K562 (cell line): ENCODE measurements around the gene PBXIP1. TPM values are rescaled to one million over a fixed set of nuclear protein-coding genes. Genes with fewer than 3 reads are reported as not detected.
A peak's percentile ranks its signal among the peaks of the same experiment; 100 is the strongest.

Experiments used
- ARID1B ChIP-seq: fragments of 450-650 bp; IDR thresholded peaks from 2 replicates; pipeline ENCODE4 v1.6.1; 2016; ENCODE audit warnings: antibody characterized with exemption, mild to moderate bottlenecking, inconsistent platforms
- ATF1 ChIP-seq, 2 experiments: fragments of 450-650 bp in 1 of 2; IDR thresholded peaks; 2 replicates each; pipeline ENCODE4 v1.6.1; 2016; ENCODE audit warnings: missing compliant biosample characterization in 1 of 2, missing genetic modification characterization in 1 of 2
- ATF2 ChIP-seq: sonication (generic); formaldehyde crosslinking; IDR thresholded peaks from 2 replicates; pipeline ENCODE4 v1.8.1; 2022; ENCODE audit warnings: missing genetic modification reagents
- ATF3 ChIP-seq, 2 experiments: fragments of 450-650 bp in 1 of 2; sonication (generic) in 1 of 2; formaldehyde crosslinking in 1 of 2; IDR thresholded peaks in 1 of 2; conservative IDR thresholded peaks in 1 of 2; 2 replicates each; pipeline versions ENCODE4 v1.6.1 to v1.8.1; 2016 to 2023; ENCODE audit warnings: mild to moderate bottlenecking in 2 of 2, moderate library complexity in 2 of 2, inconsistent platforms in 1 of 2, missing genetic modification reagents in 1 of 2
- CBX2 ChIP-seq: fragments of 200-600 bp; sonication (generic); IDR thresholded peaks from one replicate; pipeline ENCODE4 v1.6.1; 2012; ENCODE audit warnings: mild to moderate bottlenecking, low read length, inconsistent platforms; ENCODE audit not compliant: insufficient read depth, poor library complexity, severe bottlenecking
- CCNT2 ChIP-seq: IDR thresholded peaks from 2 replicates; pipeline ENCODE4 v1.6.1; 2011; ENCODE audit warnings: borderline replicate concordance, low read depth, mild to moderate bottlenecking, moderate library complexity, mixed read lengths, low read length; ENCODE audit not compliant: insufficient read length; ENCODE audit errors: extremely low read depth
- CREB3L1 ChIP-seq: fragments of 450-650 bp; IDR thresholded peaks from 2 replicates; pipeline ENCODE4 v1.6.1; 2014; ENCODE audit warnings: low read depth, mild to moderate bottlenecking, moderate library complexity, borderline replicate concordance
- DPF2 ChIP-seq: fragments of 450-650 bp; IDR thresholded peaks from 2 replicates; pipeline ENCODE4 v1.6.1; 2016
- HNRNPUL1 ChIP-seq: fragments of 200-400 bp; formaldehyde crosslinking; IDR thresholded peaks from 2 replicates; pipeline ENCODE4 v1.6.1; 2017; ENCODE audit warnings: low read length
- ILF3 ChIP-seq: fragments of 450-650 bp; IDR thresholded peaks from 2 replicates; pipeline ENCODE4 v1.6.1; 2018; ENCODE audit warnings: antibody characterized with exemption, mild to moderate bottlenecking, moderate library complexity, borderline replicate concordance
- PHF8 ChIP-seq: fragments of 200-600 bp; sonication (generic); IDR thresholded peaks from 2 replicates; pipeline ENCODE4 v1.6.1; 2012; ENCODE audit warnings: mixed run types, mild to moderate bottlenecking, inconsistent platforms, low read length, moderate library complexity, borderline replicate concordance
- SMAD1 ChIP-seq: fragments of 150-350 bp; IDR thresholded peaks from 2 replicates; pipeline ENCODE4 v1.6.1; 2014; ENCODE audit warnings: low read length, low read depth; ENCODE audit not compliant: partially characterized antibody
- SNAPC5 ChIP-seq: fragments of 250-450 bp; sonication (Bioruptor Pico); IDR thresholded peaks from 2 replicates; pipeline ENCODE4 v1.8.0; 2021; ENCODE audit warnings: moderate library complexity, mild to moderate bottlenecking, inconsistent platforms
- TAL1 ChIP-seq: fragments of 450-650 bp; IDR thresholded peaks from 2 replicates; pipeline ENCODE4 v1.6.1; 2016; ENCODE audit warnings: mild to moderate bottlenecking
- TCF7 ChIP-seq: sonication (generic); IDR thresholded peaks from 2 replicates; pipeline ENCODE4 v1.6.1; 2016; ENCODE audit warnings: antibody characterized with exemption, borderline replicate concordance
- ZBTB43 ChIP-seq: sonication (generic); formaldehyde crosslinking; IDR thresholded peaks from 2 replicates; pipeline ENCODE4 v1.8.0; 2023; ENCODE audit warnings: mild to moderate bottlenecking, missing genetic modification reagents
- ZEB2 ChIP-seq: fragments of 450-650 bp; IDR thresholded peaks from 2 replicates; pipeline ENCODE4 v1.6.1; 2016
- ZNF717 ChIP-seq: fragments of 250-450 bp; sonication (Bioruptor Pico); IDR thresholded peaks from 2 replicates; pipeline ENCODE4 v1.5.0; 2021
- ZNF778 ChIP-seq: fragments of 450-650 bp; formaldehyde crosslinking; IDR thresholded peaks from 2 replicates; pipeline ENCODE4 v1.4.0; 2020; ENCODE audit warnings: mild to moderate bottlenecking, moderate library complexity
- ZNF780A ChIP-seq: fragments of 250-450 bp; sonication (Bioruptor Pico); IDR thresholded peaks from 2 replicates; pipeline ENCODE4 v1.5.0; 2021; ENCODE audit warnings: mild to moderate bottlenecking
- polyA plus RNA-seq, 8 experiments: library from polyadenylated mRNA; depleted of rRNA in 4 of 8; stranded (reverse) in 5 of 8; unstranded in 3 of 8; fragments of >200 nt; fragmentation: Nextera tagmentation in 2 of 8; fragmentation: Illumina TruSeq in 1 of 8; extraction: Ambion mirVana in 2 of 8; extraction: Trizol in 1 of 8; gene quantifications; 2 replicates each; pipeline versions ENCODE4 v1.2.1 to v1.2.3, GENCODE V29; 2011 to 2014; ENCODE audit warnings: inconsistent platforms in 1 of 8, missing spikeins in 1 of 8
- total RNA-seq, 7 experiments: library from RNA; depleted of rRNA in 6 of 7; stranded (reverse); fragments of >200 nt in 6 of 7; fragmentation: Illumina TruSeq in 2 of 7; extraction: Trizol in 2 of 7; gene quantifications; 2 replicates each; pipeline versions ENCODE4 v1.2.1 to v1.2.3, GENCODE V29; 2011 to 2021; ENCODE audit warnings: low replicate concordance in 1 of 7
- TF ChIP-seq, protein P1 (sequence below): sonication (generic); formaldehyde crosslinking; IDR thresholded peaks from 2 replicates; pipeline ENCODE4 v1.9.0; 2022; ENCODE audit warnings: mild to moderate bottlenecking, missing genetic modification reagents

PBXIP1 gene
- total and polyA plus RNA-seq, 9 of the 15 experiments (the other 6 are each of a cell fraction or from before 2014, with no cell fraction given): 0.13 to 8.3 (median 5.8) TPM

- no peak for TF ChIP-seq ZBTB43 (CRISPR knock-in tag)
- TF ChIP-seq, protein P1, sequence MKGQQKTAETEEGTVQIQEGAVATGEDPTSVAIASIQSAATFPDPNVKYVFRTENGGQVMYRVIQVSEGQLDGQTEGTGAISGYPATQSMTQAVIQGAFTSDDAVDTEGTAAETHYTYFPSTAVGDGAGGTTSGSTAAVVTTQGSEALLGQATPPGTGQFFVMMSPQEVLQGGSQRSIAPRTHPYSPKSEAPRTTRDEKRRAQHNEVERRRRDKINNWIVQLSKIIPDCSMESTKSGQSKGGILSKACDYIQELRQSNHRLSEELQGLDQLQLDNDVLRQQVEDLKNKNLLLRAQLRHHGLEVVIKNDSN (CRISPR knock-in tag): no peak
- no peak for TF ChIP-seq PHF8
- TF ChIP-seq ZNF717 (CRISPR knock-in tag): no peak
- TF ChIP-seq DPF2: no peak
- TF ChIP-seq SMAD1: no peak
- TF ChIP-seq ZEB2: no peak
- no peak for TF ChIP-seq ILF3
- no peak for TF ChIP-seq ATF1 (CRISPR knock-in tag; IDR thresholded peaks at IDR 0.05)
- no peak for TF ChIP-seq ATF1 (tag; IDR thresholded peaks at IDR 0.05)
- no peak for TF ChIP-seq HNRNPUL1
- TF ChIP-seq ATF2 (CRISPR knock-in tag): no peak
- peak; percentile 66; the same call in 1 of the 2 replicates for TF ChIP-seq CREB3L1
- no peak for TF ChIP-seq CCNT2
- TF ChIP-seq TCF7: no peak
- TF ChIP-seq SNAPC5 (CRISPR knock-in tag): no peak
- TF ChIP-seq ZNF778 (CRISPR knock-in tag): no peak
- TF ChIP-seq CBX2: no peak
- no peak for TF ChIP-seq ZNF780A (CRISPR knock-in tag)
- TF ChIP-seq TAL1: no peak
- TF ChIP-seq ATF3 (IDR thresholded peaks at IDR 0.05): 0 out of 2 replicates have a peak, but pooled peaks have one; percentile 29
- TF ChIP-seq ATF3 (CRISPR knock-in tag; conservative IDR thresholded peaks at IDR 0.05): no peak
- TF ChIP-seq ARID1B: no peak
Observed at GRCh38 chr1:154992721-154993571, 37.0 kb upstream of the PBXIP1 start (continued).
